IPS-18c (cell line): ENCODE results near the gene PHF2.
A peak's percentile ranks its signal among the peaks of the same experiment; 100 is the strongest.

Source experiments
- H3K4me3 ChIP-seq: 2 replicates; pipeline ENCODE4 v1.7.0; 2013; ENCODE audit warnings: low read depth, mild to moderate bottlenecking, low read length, moderate library complexity; ENCODE audit not compliant: insufficient read depth
- H3K9me3 ChIP-seq: one replicate; pipeline ENCODE4 v1.6.1; 2013; ENCODE audit warnings: mild to moderate bottlenecking, low read length, moderate library complexity; ENCODE audit not compliant: control insufficient read depth, insufficient read depth

The PHF2 gene

GRCh38 chr9:93565089-93565488 lies 11.3 kb upstream of the PHF2 start:
- Histone ChIP-seq H3K4me3 (no peak overlapping the region), H3K9me3 (no peaks in the 10 kb centered on the region)

- H3K9me3 ChIP-seq = no peaks in the 10 kb centered on the region
- H3K4me3 ChIP-seq = peak overlapping the region; percentile 52
These were observed 9.7 kb upstream of the PHF2 start for GRCh38 chr9:93566408-93567270.

- peak overlapping the region; percentile 52 for H3K4me3 ChIP-seq
These were observed 9.0 kb upstream of the PHF2 start for GRCh38 chr9:93567271-93567959.

GRCh38 chr9:93568169-93568568 lies 8.2 kb upstream of the PHF2 start:
- H3K9me3 ChIP-seq = no peaks in the 10 kb centered on the region
- H3K4me3 ChIP-seq = no peak overlapping the region

More at GRCh38 chr9:93567271-93567959, 9.0 kb upstream of the PHF2 start:
- no peaks in the 10 kb centered on the region for H3K9me3 ChIP-seq

- no peaks in the 10 kb centered on the region for H3K9me3 ChIP-seq
- no peak overlapping the region for H3K4me3 ChIP-seq
These were observed 6.7 kb upstream of the PHF2 start for GRCh38 chr9:93569621-93570174.

- Histone ChIP-seq H3K9me3 (peaks cover 3% of the 10 kb centered on the region), H3K4me3 (no peak overlapping the region)
These were observed 4.2 kb upstream of the PHF2 start for GRCh38 chr9:93572221-93572620.

GRCh38 chr9:93572636-93573515 lies 3.5 kb upstream of the PHF2 start:
- peaks cover 3% of the 10 kb centered on the region for H3K9me3 ChIP-seq
- no peak overlapping the region for H3K4me3 ChIP-seq

- no peak overlapping the region for H3K4me3 ChIP-seq
- H3K9me3 ChIP-seq = peaks cover 3% of the 10 kb centered on the region
These were observed 2.9 kb upstream of the PHF2 start for GRCh38 chr9:93573516-93573828.

- H3K9me3 ChIP-seq = peaks cover 3% of the 10 kb centered on the region
- H3K4me3 ChIP-seq = no peak overlapping the region
These were observed 2.1 kb upstream of the PHF2 start for GRCh38 chr9:93574091-93574899.

GRCh38 chr9:93574900-93575795 lies 1.2 kb upstream of the PHF2 start:
- Histone ChIP-seq H3K9me3 (peaks cover 3% of the 10 kb centered on the region), H3K4me3 (peak overlapping the region; percentile 63)

- Histone ChIP-seq H3K4me3 (peak overlapping the region; percentile 63), H3K9me3 (peaks cover 3% of the 10 kb centered on the region)
These were observed 557 bp upstream of the PHF2 start for GRCh38 chr9:93575796-93576257.

GRCh38 chr9:93577078-93577974 lies 942 bp downstream of the PHF2 start:
- peak overlapping the region; percentile 56 for H3K4me3 ChIP-seq
- H3K9me3 ChIP-seq = peaks cover 3% of the 10 kb centered on the region

- Histone ChIP-seq H3K9me3 (peaks cover 3% of the 10 kb centered on the region), H3K4me3 (peak overlapping the region; percentile 56; the same call in 1 of the 2 replicates)
These were observed 1.7 kb downstream of the PHF2 start for GRCh38 chr9:93577975-93578682.

GRCh38 chr9:93578844-93579243 lies 2.5 kb downstream of the PHF2 start:
- Histone ChIP-seq H3K4me3 (no peak overlapping the region), H3K9me3 (peaks cover 3% of the 10 kb centered on the region)
